B cell (primary cell): Measurements from ENCODE around the gene NNT. TPM values are rescaled to one million over a fixed set of nuclear protein-coding genes. Genes with fewer than 3 reads are reported as not detected.
A peak's percentile ranks its signal among the peaks of the same experiment; 100 is the strongest.

Source experiments
- ATAC-seq: fragments of 200-7000 bp; cut with Tn5 transposase; one replicate; pipeline ENCODE4 v1.10.0; 2021; ENCODE audit warnings: low read depth, mild to moderate bottlenecking, moderate number of reproducible peaks, moderate library complexity
- CTCF ChIA-PET: fragments of 350-600 bp; sonication (Branson Sonifier 250); formaldehyde crosslinking; loops from one replicate; lab custom pipeline; 2021; ENCODE audit warnings: antibody characterized with exemption, inconsistent platforms; lab: Charles Lee
- POLR2A ChIA-PET: fragments of 350-600 bp; sonication (Branson Sonifier 250); formaldehyde crosslinking; loops from one replicate; lab custom pipeline; 2021; ENCODE audit warnings: antibody characterized with exemption; lab: Charles Lee
- DNase-seq: peaks from one replicate; pipeline ENCODE4 v3.0.0; 2013
- H2AFZ ChIP-seq: 2 replicates; pipeline ENCODE4 v1.6.1; 2012; ENCODE audit warnings: mild to moderate bottlenecking, low read depth, low read length; ENCODE audit not compliant: insufficient read depth, poor library complexity, severe bottlenecking
- H3K27ac ChIP-seq, 2 donors: 1 replicate in 1 of 2; 2 replicates in 1 of 2; pipeline ENCODE4 v1.5.1; 2012 to 2013; ENCODE audit warnings: low read length in 2 of 2, mild to moderate bottlenecking in 2 of 2, moderate library complexity in 1 of 2
- H3K27me3 ChIP-seq, 4 experiments: fragments of 200-600 bp in 1 of 4; sonication (generic) in 1 of 4; replicated peaks in 1 of 4; 1 replicate in 2 of 4; 2 replicates in 2 of 4; pipeline versions ENCODE4 v1.6.1 to v1.7.0; 2013 to 2016; ENCODE audit warnings: low read length in 3 of 4, mild to moderate bottlenecking in 2 of 4, mixed read lengths in 1 of 4, moderate library complexity in 1 of 4; ENCODE audit not compliant: insufficient read depth in 4 of 4, control insufficient read depth in 3 of 4; ENCODE audit errors: control extremely low read depth in 1 of 4
- H3K36me3 ChIP-seq, 2 experiments: replicated peaks in 1 of 2; 1 replicate in 1 of 2; 2 replicates in 1 of 2; pipeline versions ENCODE4 v1.6.1 to v1.7.1; 2013; ENCODE audit warnings: low read length in 1 of 2; ENCODE audit not compliant: insufficient read depth in 2 of 2, control insufficient read depth in 1 of 2; ENCODE audit errors: control extremely low read depth in 1 of 2, extremely low read depth in 1 of 2
- H3K4me1 ChIP-seq, 2 donors: fragments of 200-600 bp in 1 of 2; sonication (generic) in 1 of 2; 1 replicate in 1 of 2; 2 replicates in 1 of 2; pipeline versions ENCODE4 v1.5.1 to v1.6.1; 2013 to 2017; ENCODE audit warnings: low read length in 2 of 2; ENCODE audit not compliant: control insufficient read depth in 2 of 2, insufficient read depth in 2 of 2
- H3K4me2 ChIP-seq: replicated peaks from 2 replicates; pipeline ENCODE3; 2012; ENCODE audit warnings: mild to moderate bottlenecking, low read depth, low read length; ENCODE audit not compliant: poor library complexity, severe bottlenecking
- H3K4me3 ChIP-seq, 5 experiments: fragments of 200-600 bp in 1 of 5; sonication (generic) in 1 of 5; 1 replicate in 3 of 5; 2 replicates in 2 of 5; pipeline versions ENCODE4 v1.5.1 to v1.7.0; 2011 to 2016; ENCODE audit warnings: low read length in 4 of 5, mild to moderate bottlenecking in 4 of 5, low read depth in 2 of 5, control low read depth in 1 of 5, moderate library complexity in 1 of 5; ENCODE audit not compliant: insufficient read depth in 1 of 5; ENCODE audit errors: control extremely low read depth in 1 of 5, extremely low read depth in 1 of 5
- H3K79me2 ChIP-seq: fragments of 200-600 bp; sonication (generic); one replicate; pipeline ENCODE4 v1.6.0; 2016; ENCODE audit warnings: low read length; ENCODE audit not compliant: control insufficient read depth, insufficient read depth
- H3K9ac ChIP-seq: fragments of 200-600 bp; sonication (generic); 2 replicates; pipeline ENCODE4 v1.6.1; 2017; ENCODE audit warnings: mild to moderate bottlenecking, low read length, moderate library complexity
- H3K9me3 ChIP-seq, 3 donors: one replicate each; pipeline versions ENCODE4 v1.6.1 to v1.7.1; 2013; ENCODE audit warnings: low read length in 2 of 3; ENCODE audit not compliant: control insufficient read depth in 2 of 3, insufficient read depth in 1 of 3; ENCODE audit errors: control extremely low read depth in 1 of 3
- H4K20me1 ChIP-seq: 2 replicates; pipeline ENCODE4 v1.6.0; 2012; ENCODE audit warnings: mild to moderate bottlenecking, low read length; ENCODE audit not compliant: insufficient read depth, control insufficient read depth, poor library complexity, severe bottlenecking
- H3K27ac Mint-ChIP-seq: one replicate; pipeline ENCODE4 v1.8.0; 2021; ENCODE audit warnings: mixed read lengths
- H3K27me3 Mint-ChIP-seq: one replicate; pipeline ENCODE4 v1.8.0; 2021; ENCODE audit warnings: mixed read lengths
- H3K4me1 Mint-ChIP-seq: one replicate; pipeline ENCODE4 v1.8.0; 2021; ENCODE audit warnings: mixed read lengths
- H3K4me3 Mint-ChIP-seq: one replicate; pipeline ENCODE4 v1.8.0; 2021; ENCODE audit warnings: mixed read lengths
- H3K9me3 Mint-ChIP-seq: one replicate; pipeline ENCODE4 v1.8.0; 2022; ENCODE audit warnings: mixed read lengths; ENCODE audit not compliant: insufficient read depth
- EZH2 ChIP-seq: IDR thresholded peaks from 2 replicates; pipeline ENCODE4 v1.6.1; 2012; ENCODE audit warnings: borderline replicate concordance, low read depth, mild to moderate bottlenecking, moderate library complexity, low read length; ENCODE audit not compliant: insufficient read depth, poor library complexity, severe bottlenecking
- WGBS: methylation state at CpG from one replicate; pipeline ENCODE4 v1.1.5; 2013; ENCODE audit warnings: missing lambda C conversion rate; ENCODE audit not compliant: insufficient coverage; 5-methylcytosine and 5-hydroxymethylcytosine counted together
- intact Hi-C: fragments of 100-400 bp; cut with micrococcal nuclease; formaldehyde crosslinking; loops from one replicate; pipeline ENCODE4 v1.10.0; 2022
- polyA plus RNA-seq: library from polyadenylated mRNA; depleted of rRNA; stranded (reverse); fragments of >200 nt; gene quantifications from 2 replicates; pipeline ENCODE4 v1.2.3, GENCODE V29; 2012
- total RNA-seq, 2 donors: library from RNA; stranded (reverse); fragments of 120-200 nt in 1 of 2; gene quantifications; 1 replicate in 1 of 2; 2 replicates in 1 of 2; pipeline versions ENCODE4 v1.2.3 to v1.2.4, GENCODE V29; 2013 to 2022
- TF ChIP-seq, protein P1 (sequence below): fragments of 200-600 bp; IDR thresholded peaks from one replicate; pipeline ENCODE4 v1.8.0; 2022; ENCODE audit warnings: antibody characterized with exemption, mild to moderate bottlenecking

The NNT gene
- total and polyA plus RNA-seq, 2 donors (not counting 1 experiment from before 2014, with no cell fraction given): 17.8 to 61.1 TPM

DNA sequence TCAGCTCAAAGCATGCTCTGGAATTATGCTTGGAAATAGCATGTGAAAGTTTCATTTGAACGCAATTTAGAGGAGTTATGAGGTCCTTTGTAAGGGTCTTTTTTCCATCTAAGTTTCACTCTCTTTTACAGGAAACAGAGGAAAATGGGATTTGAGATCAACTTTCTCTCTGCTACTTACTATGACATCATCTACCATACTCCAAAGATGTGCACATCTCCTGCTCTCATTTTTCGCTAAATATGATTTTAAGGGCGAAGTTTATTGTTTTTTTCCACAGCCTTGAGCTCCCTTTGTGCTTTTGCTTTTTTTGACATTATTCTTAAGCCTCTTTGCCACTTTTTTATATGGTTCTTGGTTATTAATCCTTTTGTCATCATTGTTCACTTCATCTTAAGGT, 125.6 kb downstream of the NNT start:
- no peaks in the 10 kb centered on the region for H3K36me3 ChIP-seq
- intact Hi-C loops: loop anchor here (2.0 kb wide), 1 partner anchor 1046 kb away; no protein-coding TSS in a partner anchor
- no peak overlapping the region for H3K4me3 Mint-ChIP-seq
- H2AFZ ChIP-seq: no peak overlapping the region
- no peak overlapping the region for H3K27ac Mint-ChIP-seq
- POLR2A ChIA-PET: no interaction called here
- H3K4me1 ChIP-seq: no peaks in the 10 kb centered on the region
- CTCF ChIA-PET: interaction anchor here (2.3 kb wide), 1 partner anchor 1045 kb away, joined by 5 read pairs; no protein-coding TSS in a partner anchor
- no CpG with 5 or more reads among the region's 3 CpGs for WGBS
- H3K27me3 Mint-ChIP-seq: peaks cover 9% of the 10 kb centered on the region
- no peaks in the 10 kb centered on the region for H3K27me3 ChIP-seq
- peaks cover 0 to 3% (median 2%) of the 10 kb centered on the region in 3 donors for H3K9me3 ChIP-seq
- no peak for DNase-seq
- no peaks in the 10 kb centered on the region for H4K20me1 ChIP-seq
- H3K27ac ChIP-seq: no peak overlapping the region
- H3K4me2 ChIP-seq: no peak overlapping the region
- H3K4me1 Mint-ChIP-seq: no peaks in the 10 kb centered on the region
- no peak for ATAC-seq
- no peaks in the 10 kb centered on the region for H3K79me2 ChIP-seq
- peaks cover 2% of the 10 kb centered on the region for H3K9me3 Mint-ChIP-seq
- no peak overlapping the region for H3K9ac ChIP-seq
- no peak overlapping the region for H3K4me3 ChIP-seq
- TF ChIP-seq, protein P1, sequence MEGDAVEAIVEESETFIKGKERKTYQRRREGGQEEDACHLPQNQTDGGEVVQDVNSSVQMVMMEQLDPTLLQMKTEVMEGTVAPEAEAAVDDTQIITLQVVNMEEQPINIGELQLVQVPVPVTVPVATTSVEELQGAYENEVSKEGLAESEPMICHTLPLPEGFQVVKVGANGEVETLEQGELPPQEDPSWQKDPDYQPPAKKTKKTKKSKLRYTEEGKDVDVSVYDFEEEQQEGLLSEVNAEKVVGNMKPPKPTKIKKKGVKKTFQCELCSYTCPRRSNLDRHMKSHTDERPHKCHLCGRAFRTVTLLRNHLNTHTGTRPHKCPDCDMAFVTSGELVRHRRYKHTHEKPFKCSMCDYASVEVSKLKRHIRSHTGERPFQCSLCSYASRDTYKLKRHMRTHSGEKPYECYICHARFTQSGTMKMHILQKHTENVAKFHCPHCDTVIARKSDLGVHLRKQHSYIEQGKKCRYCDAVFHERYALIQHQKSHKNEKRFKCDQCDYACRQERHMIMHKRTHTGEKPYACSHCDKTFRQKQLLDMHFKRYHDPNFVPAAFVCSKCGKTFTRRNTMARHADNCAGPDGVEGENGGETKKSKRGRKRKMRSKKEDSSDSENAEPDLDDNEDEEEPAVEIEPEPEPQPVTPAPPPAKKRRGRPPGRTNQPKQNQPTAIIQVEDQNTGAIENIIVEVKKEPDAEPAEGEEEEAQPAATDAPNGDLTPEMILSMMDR: no peak
- TF ChIP-seq EZH2: no peak

DNA sequence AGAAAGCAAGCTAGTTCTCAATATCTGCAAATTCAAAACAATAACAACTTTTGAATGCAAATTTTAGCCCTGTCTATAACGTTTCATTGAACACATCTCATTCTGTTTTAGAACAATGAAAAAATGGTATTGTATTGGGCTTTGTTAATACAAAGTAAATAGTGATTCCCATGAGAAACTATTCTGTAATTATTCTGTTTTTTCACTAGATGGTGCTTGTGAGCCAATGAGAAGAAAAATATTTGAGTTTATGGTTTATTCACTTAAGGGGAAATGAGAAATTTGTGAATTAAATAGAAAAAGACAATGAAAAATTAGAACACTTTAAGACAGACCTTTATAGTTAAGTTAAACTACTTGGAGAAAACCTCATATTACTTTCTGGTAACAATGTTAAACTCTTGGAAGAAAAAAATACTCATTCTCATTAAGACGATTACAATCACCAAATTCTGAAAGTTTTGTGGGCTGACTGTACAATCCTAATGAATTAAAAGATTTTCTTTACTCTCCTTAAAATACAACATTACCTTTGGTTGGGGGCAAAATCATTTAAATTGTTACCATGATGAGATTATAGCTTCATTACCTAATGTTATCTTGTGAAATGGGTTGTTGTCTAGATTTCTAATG, 127.0 kb downstream of the NNT start:
- POLR2A ChIA-PET: no interaction called here
- ATAC-seq: no peak
- Histone ChIP-seq H3K4me3 (no peak overlapping the region), H2AFZ (no peak overlapping the region), H3K36me3 (no peaks in the 10 kb centered on the region), H3K4me1 (no peaks in the 10 kb centered on the region), H3K9ac (no peak overlapping the region), H3K79me2 (no peaks in the 10 kb centered on the region), H3K27ac (no peak overlapping the region), H4K20me1 (no peaks in the 10 kb centered on the region), H3K9me3 (peaks cover 0 to 3% (median 2%) of the 10 kb centered on the region in 3 donors), H3K4me2 (no peak overlapping the region), H3K27me3 (no peaks in the 10 kb centered on the region)
- Mint-ChIP-seq H3K27ac (no peak overlapping the region), H3K27me3 (peaks cover 6% of the 10 kb centered on the region), H3K4me1 (no peaks in the 10 kb centered on the region), H3K9me3 (peaks cover 2% of the 10 kb centered on the region), H3K4me3 (no peak overlapping the region)
- intact Hi-C loops: loop anchor here (2.0 kb wide), 1 partner anchor 1045 kb away; no protein-coding TSS in a partner anchor
- no CpG with 5 or more reads among the region's 2 CpGs for WGBS
- no peak for TF ChIP-seq EZH2
- TF ChIP-seq, protein P1: peak; percentile 67
- DNase-seq: no peak
- CTCF ChIA-PET: interaction anchor here (2.0 kb wide), 1 partner anchor 1044 kb away, joined by 6 read pairs; no protein-coding TSS in a partner anchor
